ENCODE results near the gene IMP3.
A peak's percentile ranks its signal among the peaks of the same experiment; 100 is the strongest.
"Not testable (repeated sequence)": the region's sequence is repeated elsewhere in the genome, so short reads cannot be mapped to it uniquely, and the experiment has no call there.

The IMP3 gene, protein sequence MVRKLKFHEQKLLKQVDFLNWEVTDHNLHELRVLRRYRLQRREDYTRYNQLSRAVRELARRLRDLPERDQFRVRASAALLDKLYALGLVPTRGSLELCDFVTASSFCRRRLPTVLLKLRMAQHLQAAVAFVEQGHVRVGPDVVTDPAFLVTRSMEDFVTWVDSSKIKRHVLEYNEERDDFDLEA

DNA sequence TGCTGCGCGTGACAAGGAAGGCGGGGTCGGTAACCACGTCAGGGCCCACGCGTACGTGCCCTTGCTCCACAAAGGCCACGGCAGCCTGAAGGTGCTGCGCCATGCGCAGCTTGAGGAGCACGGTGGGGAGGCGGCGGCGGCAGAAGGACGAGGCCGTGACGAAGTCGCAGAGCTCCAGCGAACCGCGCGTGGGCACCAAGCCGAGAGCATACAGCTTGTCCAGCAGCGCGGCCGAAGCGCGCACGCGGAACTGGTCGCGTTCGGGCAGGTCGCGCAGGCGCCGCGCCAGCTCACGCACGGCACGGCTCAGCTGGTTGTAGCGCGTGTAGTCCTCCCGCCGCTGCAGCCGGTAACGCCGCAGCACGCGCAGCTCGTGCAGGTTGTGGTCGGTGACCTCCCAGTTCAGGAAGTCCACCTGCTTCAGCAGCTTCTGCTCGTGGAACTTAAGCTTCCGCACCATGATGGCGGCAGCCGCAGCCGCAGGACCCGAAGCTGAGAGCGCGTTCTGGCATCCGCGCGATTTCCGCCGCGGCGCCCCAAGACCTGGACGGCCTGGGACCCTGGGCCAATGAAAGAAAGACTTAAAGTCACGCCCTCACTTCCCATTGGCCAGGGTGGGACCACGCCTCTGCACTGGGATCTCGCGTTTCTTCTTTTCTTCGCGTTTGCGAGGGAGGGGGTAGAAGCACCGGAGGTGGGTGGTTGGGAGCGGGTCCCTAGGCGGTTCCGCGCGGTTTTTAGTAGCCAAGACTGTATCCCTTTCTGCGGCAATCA, at the start of gene IMP3:
Gene IMP3, minus strand, starts transcription at position 516 of the 774 bp plus-strand sequence. Its CDS starts 56 bp downstream, at position 460.
- peak; percentile 92 for DNase-seq

DNA sequence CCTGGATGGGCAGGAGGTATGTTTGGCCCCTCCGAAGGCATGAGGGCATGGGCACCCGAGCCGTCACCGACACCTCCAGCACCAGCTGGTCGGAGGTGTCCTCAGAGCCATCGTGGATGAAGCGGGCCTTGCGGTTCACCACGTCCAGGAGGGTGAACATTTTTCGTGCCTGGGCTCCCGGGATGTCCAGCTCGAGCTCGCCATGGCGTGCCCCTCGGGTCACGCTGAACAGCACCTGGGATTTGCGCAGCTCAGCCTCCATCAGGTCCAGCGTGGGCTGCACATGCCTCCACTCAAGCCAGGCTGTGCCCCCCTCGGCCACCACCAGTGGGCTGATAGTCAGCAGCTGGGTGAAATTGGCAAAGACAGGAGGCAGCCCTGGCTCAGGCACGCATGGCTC, 49.4 kb upstream of the IMP3 start:
- not testable (repeated sequence) for DNase-seq

DNA sequence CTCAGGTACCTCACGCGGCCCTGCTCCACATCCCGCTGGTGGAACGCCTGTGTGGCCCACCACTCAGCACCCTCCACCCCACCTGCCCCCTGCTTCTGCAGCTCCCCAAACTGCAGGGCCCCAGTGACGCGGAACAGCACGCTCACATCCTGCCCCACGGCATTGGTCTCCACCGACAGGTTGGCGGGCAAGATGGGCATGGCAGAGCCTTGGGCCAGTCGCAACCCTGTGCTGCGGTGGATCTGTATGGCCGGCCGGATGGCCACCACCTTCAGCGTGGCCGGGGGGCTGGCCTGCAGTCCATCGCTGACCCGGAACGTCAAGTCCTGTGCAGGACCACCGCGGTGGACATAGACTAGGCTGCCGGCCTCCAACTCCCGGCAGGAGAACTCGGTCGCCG, 48.8 kb upstream of the IMP3 start:
- DNase-seq: no peak

DNA sequence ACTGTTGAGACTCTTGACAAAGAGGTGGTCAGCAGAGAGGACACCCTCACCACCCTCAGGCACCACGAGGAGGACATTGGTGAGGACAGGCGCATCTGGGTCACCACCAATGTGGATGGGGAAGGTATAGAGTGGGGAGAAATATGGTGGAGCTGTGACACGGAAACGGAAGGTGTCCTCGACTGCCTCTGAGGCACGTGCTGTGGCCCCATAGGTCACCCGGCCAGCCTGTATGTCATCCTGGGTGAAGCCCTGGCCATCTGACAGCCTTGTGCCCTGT, 48.2 kb upstream of the IMP3 start:
- no peak for DNase-seq

DNA sequence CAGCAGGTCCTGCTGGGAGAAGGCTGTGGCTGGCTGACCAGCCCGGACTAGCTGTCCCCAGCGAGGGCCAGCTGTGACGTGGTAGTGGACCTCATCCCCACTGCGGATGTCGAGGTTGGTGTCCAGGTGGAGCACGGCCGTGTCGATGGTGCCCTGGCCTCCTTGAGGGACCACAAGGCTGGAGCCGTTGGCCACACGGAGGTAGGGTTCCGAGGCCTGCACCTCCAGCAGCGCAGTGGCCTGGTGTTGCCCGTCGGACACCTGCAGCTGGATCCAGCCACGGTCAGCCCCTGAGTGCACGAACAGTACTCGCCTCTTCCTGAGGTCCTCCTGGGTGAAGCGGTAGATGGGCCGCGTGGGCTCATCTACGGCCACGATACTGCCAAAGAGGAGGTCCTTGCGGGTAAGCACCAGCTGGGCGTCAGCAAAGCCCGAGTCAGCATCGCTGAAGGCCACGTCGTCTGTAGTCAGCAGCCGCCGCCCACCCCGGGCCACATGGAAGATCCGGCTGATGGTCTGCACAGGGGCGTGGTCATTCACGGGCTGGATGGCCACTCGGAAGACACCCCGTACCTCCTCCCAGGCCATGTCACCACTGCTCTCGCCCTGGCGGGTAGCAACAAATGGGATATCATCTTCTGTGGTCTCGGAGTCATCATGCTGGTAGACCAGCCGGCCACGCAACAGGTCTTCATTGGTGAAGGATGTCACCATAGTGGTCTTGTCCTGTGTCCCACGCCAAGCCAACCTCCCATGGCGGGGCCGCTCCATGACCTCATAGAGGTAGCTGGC, 47.7 kb upstream of the IMP3 start:
- no peak for DNase-seq

DNA sequence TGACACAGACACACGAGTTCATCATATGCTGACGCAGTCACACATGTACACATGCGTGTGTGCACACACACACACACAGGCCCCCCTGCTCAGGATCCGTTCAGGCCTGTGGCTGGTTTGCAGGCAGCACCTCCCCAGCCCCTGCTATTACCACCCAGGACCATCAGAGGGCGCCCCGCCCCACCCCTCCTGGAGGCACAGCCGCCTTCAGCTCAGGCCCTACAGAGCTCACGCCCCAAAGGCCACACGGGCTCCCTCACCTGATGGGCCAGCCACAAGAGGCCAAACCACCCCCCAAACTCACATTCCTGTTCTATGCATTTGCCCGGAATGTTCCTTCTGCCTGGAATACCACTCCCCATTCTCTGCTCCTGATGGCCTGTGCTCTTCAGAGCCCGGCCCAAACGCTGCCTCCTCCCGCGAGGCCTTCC, 46.2 kb upstream of the IMP3 start:
- not testable (repeated sequence) for DNase-seq

DNA sequence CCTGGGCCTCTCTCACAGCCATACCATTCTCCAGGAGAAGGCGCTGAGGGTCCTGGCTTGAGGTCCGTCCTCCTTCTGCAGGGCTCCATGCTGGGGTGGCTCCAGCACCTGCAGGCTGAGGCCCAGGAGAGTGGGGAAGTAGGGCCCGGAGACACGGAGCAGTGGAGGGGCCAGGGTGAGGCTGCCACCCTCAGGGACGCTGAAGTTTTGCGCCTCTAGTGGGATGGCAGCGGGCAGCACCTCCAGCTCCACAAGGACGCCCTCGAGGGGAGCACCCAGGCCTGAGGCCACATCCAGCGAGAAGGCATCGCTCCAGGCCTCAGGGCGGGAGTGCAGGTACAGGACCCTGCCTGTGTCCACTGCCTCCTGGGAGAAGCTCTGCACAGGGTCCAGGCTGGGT, 45.2 kb upstream of the IMP3 start:
- no peak for DNase-seq

DNA sequence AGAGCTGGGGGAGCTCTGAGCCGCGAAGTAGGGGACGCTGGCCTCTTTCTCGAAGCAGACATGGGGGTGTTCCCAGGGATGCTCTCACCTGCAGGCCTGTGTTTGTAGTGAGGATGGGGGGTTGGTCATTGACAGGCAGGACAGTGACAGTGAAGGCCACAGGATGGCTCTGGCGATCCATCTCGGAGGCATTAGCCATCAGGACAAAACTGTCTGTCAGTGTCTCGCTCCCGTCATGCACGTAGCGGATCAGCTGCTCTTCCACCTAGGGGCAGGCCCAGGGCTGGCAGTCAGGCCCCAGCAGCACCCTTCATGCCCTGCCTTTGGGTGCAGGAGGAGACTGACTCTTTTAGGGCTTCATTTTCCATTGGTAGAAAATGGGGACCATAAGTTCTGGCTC, 44.6 kb upstream of the IMP3 start:
- DNase-seq: no peak

DNA sequence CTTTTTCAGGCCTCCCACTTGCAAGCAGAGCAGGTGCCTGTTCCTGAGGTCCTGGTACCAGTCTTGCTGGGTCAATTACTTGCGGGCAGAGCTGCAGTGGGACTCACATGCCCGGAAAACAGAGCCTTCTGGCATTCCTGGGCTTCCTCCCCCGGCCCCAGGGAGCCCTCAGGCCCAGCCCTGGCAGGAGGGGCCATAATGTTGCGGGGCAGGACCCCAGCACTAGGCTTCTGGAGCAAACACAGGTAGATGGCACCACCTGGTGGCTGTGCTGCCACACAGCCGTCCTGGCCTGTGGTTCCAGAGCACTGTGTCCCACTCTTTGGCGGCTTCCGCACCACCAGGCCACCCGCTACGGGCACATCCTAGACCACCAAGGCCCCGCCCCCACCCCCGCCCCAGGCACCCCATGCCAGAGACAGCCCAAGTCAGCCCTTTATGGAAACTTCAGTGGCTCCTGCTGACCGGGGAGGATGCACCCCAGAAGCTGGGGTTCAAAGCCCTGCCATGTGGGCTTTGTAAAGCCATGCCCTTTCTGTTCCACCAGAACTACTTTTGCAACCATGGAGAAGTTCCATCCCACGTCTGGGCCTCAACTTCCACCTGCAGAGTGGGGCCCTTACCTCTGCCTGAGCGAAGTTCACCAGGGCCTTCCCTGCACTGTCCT, 43.8 kb upstream of the IMP3 start:
- not testable (repeated sequence) for DNase-seq

DNA sequence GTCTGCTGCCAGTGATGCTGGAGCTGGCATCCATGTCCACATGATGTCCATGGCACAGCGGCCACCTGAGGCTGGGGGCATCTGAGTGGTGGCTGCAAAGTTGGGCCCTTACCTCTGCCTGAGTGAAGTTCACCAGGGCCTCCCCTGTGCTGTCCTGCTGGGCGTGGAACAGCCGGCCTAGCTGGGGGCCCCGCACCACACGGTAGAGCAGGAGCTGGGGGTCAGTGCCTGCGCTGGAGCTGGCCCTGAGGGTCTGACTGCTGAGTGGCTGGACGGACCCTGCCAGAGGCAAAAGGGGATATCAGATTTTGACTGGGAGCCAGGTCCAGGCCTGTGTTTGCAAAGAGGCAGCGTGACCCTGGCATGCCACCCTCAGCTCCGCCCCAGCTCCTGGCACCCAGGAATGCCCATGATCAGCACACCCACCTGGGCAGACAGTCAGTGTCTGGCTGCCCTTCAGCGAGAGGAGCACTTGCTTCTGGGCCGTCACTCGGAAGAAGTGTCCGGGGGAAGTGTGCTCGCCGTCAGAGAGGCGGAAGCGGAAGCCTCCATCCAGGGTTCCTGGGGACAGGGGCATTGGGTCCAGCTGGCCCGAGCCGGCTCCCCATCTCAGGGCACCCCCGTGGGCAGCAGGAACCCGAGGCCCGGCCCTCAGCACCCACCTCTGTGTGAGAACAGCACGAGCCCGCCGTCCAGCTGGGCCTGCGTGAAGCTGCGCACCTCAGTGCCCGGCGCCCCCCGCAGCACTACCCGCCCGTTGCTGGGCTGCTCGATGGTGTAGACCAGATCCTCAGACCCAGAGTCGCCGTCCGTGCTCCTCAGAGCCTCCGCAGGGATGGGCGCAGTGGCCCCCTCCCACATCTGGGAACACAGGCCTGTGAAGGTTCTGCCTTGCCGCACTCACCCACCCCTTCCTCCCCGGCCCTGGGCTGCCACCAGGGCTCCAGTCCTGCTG, 42.4 kb upstream of the IMP3 start:
- DNase-seq: no peak

DNA sequence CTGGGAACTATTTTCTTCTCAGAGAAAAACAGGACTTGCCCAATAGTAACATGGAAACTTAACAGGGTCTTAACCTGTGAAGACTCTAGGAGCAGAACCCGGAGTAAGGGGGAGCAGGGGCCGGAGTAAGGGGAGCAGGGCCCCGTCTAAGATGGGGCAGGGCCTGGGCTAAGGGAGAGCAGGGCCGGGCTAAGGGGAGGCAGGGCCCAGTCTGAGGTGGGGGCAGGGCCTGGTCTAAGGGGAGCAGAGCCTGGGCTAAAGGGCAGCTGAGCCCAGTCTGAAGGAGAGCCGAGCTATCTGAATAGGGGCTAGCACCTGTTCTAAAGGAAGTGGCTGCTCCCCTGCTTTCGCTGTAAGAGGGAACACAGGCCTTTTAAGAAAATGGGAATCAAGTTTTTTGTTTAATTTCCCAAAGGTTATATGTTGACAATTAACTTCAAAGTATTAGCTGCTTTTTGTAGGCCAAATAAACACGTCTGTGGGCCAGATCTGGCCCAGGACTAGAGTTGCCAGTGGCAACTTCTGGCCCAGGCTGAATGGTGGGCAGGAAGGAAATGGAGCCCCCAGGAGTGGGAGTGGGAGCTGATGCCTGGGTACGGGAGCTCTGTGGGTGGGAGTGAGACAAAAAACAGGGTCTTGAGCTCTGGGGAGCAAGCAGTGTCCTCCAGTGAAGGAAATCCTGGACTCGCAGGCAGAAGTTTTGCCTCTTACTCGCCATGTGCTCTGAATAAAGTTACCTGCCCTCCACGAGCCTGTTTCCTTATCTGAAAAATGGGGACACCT, 40.2 kb upstream of the IMP3 start:
- no peak for DNase-seq

DNA sequence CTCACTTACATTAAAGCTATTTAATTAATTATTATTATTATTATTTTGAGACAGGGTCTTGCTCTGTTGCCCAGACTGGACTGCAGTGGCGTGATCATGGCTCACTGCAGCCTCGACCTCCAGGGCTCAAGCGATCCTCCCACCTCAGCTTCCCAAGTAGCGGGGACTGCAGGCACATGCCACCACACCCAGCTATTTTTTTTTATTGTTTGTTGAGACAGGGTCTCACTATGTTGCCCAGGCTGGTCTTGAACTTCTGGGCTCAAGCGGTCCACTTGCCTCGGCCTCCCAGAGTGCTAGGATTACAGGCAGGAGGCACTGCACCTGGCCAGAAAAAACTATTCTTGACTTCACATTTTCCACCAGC, 38.3 kb upstream of the IMP3 start:
- DNase-seq: not testable (repeated sequence)

DNA sequence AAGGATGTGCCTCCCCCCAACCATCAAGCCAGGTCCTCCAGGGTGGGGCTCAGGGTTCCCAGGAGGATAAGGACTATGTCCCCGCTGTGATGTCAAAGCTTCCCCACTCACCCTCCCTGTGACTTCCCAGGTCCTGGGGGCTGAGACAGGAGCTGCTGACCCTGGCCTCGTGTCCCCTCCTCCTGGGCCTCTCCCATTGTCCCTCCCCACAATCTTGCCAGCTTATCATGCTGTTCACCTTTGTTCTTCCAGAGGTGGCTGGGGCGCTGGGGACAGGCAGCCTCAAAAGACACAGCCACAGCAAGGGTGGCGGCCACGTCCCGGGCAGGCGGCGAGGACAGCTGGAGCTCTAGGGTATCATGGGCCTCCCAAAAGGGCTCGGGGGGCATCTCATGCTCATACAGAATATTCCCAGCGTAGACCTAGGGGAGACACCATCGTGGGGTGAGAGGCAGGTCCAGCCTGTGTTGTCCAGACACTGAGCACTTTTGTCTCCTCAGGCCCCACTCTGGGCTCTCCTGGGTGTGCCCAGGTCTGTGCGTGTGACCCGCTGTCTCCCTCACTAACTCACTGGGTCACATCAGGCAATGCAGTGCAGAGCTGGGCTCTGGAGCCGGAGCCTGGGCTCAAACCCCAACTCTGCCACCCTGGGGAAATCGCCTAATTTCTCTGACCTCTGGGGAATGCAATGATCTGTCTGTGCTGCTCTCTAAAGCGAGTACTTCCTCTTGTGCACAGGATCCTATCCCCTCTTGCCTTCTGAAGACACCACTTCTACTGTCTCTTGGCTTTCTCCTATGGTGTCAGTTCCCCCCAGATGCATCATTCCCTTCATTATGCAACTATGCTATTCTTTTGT, 37.7 kb upstream of the IMP3 start:
- no peak for DNase-seq

DNA sequence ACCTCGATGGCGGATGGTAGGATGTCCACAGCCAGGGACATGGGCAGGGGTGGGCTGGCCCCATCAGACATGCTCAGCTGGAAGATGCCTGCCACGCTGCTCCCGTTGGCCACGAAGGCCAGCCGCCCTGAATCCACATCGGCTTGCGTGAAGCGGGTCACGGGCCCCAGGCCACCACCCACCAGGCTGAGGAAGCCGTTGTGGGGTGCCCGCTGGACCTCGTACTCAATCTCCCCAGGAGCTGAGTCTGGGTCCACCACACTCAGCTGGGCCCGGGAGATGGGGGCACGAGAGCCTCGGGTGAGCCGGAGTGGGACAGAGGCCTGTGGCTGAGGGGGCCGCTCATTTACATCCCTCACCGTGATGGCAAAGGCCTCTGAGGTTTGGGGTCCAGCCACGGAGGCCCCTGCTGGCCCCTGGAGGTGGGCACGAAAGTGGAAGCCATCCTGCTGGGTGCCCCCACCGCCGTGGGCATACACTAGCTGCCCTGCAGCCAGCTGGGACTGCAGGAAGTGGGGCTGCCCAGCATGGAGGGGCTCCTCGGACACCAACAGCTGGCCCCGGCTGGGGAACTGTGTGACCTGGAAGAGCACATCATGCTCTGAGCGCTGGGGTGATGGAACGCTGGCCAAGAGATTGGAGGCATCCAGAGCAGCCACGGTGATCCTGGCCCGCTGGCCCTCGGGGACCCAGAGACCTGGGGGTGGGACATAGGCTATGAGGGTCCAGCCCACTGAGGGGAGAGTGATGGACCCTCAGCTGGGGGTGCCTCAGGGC, 36.9 kb upstream of the IMP3 start:
- no peak for DNase-seq

DNA sequence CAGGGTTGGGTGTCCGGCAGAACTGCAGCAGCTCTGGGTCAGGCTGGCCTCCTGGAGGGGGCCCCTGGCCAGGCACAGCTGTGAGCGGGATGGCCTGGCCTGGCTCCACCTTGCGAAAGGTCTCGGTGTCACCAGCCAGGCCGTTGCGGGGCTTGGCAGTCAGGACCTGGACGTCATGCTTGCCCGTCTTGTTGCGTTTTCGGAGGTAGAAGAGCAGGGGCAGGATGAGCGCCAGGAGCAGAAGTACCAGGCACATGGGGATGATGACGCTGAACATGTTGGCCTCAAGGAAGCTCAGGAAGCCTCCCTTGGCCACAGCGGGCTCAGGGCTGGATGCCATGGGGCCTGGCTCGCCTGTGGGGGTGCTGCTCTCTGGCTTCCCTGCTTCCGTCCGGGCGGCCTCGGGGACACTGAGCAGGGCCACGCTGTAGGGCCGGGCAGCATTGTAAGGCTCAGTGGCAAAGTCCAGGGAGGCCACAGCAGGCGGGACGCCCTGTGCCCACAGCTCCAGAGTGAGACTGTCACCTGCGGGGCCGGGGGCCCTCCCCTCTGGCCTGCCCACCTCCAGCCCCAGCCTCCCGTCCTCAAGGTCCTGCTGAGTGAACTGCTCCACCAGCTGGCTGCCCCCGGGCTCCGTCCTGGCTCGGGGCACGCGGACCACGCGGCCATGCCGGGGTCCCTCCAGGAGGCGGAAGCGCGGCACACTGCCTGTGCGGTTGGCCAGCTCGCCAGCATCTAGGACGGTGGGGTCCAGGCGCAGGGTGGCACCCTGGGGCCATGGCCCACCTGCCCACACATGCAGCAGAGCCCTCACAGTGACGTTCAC, 35.8 kb upstream of the IMP3 start:
- DNase-seq: no peak

DNA sequence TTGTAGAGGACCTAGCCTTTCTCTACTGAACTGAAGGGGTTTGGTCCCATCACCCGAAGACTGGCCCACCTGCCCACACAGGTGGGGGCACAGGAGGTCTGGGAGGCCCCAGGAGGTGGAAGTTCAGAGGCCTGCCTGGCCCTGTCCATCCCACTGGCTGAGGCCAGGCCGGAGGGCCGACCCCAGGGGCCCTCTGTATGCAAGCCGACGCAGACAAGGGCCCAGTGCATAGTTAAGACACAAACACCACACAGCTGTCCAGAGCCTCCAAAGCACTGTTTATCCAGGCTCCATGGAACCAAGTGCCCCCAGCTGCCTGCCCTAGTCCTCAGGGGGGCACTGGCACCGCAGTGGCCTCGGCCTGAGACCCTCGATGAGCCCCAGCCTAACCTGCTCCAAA, 34.3 kb upstream of the IMP3 start:
- no peak for DNase-seq

DNA sequence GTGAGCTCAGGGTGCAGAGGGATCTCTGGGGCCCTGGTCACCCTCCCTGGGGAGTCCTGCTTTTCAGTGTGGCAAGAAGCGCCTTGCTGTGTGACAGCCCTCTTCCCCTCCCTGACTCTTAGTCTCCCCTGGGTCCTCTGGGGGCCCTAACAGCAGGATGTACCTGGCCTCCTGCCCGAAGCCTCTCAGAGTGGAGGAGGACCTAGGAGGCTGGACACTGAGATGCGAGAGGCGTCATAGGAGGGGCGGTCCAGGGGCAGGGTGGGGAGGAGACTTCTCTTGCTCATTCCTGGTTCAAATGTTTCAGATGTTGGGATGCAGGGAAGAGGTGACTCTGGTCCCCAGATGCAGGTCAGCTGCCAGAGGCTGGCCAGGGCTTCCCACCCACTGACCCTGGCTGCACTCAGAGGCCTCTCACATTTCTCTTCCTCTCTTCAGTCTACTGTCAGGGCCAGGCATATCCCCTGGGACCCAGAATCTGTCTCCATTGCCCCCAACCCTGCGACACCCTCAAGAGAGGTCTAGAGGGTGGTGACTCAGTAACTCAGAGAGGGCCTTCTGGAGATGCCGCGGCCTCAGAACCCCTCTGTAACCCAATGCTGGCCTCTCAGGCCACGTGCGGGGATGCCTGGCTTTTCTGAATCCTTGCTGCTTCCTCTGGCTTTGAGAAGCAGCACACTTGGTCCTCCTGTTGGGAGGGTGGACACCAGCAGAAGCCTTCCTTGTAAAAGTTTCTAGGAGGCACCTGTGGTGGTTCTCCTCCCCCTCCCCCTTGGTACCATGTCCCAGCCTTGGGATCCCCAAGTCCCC, 33.6 kb upstream of the IMP3 start:
- no peak for DNase-seq

Data from NCI-H748 treated with DMSO at 0.1 percent for 48 hours (cell line).